HG03571 (cell line): Measurements from ENCODE around the gene FOXL2.
"Not testable (repeated sequence)": the region's sequence is repeated elsewhere in the genome, so short reads cannot be mapped to it uniquely, and the experiment has no call there.

ENCODE experiments used
- ATAC-seq: cut with Tn5 transposase; IDR thresholded peaks from one replicate; pipeline ENCODE4 v1.9.1; 2021; ENCODE audit not compliant: unreplicated experiment

FOXL2 gene

DNA sequence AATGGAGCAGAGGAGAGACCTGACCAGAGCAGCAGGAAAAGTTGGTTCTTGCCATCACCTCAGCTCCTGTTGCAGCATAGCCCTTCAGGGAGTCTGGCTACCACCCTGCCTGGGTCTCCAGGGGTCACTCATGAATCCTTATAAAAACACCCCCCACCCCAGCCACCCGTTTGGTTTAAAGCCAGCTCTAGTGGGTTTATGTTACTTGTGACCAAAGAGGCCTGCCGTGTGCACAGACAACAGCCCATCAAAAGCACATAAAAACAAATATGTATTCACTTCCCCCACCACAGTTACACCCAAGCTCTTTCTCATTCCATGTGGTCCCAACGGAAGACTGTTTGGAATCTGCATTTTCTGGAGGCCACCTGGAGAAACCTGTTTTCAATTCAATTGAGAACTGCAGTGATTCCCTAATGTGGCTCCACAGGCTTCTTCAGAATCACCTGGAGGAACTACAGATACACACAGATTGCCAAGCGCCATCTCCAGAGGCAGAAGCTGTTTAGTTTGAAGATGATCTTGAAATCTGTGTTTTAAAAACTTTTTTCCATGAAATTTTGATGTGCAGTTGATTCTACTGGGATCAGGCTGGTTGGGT is 13.8 kb downstream of the FOXL2 start:
- no peak for ATAC-seq

DNA sequence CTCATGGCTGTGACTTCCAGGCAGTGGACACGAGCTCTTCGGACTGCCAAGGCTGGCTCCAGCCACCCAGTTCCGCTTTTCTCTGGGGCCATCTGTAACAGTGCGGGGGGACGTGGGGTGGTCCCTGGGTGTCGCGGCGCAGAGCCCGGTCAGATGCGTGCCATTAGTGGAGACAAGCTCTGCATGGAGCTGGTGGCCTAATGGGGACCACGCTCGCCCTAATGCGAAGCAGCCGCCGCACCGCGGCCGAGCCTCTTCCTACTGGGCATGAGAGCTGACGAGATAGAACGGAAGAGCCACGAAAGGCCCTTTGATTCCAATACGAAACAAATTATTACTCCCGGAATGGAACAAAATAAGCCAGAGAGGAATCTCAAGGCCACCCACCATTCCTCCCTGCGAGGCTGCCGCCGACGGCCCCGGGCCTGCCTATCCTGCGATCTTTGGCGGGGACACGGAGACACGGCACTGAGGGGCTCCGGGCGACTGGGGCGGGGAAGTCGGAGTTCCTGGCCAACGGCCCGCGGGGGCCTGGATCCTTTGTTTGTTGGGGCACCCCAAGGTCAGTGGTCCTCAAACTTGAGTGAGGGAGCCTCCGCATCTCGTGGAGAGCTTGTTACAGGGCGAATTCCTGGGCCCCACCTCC is 18.1 kb downstream of the FOXL2 start:
- ATAC-seq: no peak

DNA sequence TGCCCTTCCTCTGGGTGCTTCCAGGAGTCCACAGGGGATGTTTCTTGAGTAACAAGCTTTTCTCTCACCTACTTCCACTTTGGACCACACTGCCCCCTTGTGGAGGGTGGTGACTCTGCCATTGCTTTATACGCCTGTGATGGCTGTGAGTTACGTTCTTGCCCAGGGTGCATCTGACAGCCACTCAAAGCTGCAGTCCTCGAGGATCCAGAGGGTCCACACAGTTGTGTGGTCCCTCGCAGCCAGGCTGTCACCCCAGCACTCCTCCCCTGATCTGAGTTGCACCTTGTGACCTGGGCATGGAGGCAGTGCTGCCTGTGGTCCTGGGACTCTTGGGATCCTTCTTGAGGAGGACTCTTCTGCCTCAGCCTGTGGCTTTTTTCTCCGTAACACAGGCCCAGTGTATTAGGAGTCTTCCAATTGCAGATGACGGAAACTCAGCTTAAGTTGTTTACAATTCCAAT is 23.4 kb downstream of the FOXL2 start:
- peak; percentile 75 for ATAC-seq

DNA sequence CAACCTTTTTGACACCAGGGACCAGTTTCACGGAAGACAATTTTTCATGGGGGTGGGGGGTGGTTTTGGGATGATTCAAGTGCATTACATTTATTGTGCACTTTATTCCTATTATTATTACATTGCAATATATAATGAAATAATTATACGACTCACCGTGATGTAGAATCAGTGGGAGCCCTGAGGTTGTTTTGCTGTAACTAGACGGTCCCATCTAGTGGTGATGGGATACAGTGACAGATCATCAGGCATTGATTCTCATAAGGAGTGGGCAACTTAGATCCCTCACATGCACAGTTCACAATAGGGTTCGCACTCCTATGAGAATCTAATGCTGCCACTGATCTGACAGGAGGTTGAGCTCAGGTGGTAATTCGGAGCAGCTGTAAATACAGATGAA is 24.5 kb downstream of the FOXL2 start:
- not testable (repeated sequence) for ATAC-seq

DNA sequence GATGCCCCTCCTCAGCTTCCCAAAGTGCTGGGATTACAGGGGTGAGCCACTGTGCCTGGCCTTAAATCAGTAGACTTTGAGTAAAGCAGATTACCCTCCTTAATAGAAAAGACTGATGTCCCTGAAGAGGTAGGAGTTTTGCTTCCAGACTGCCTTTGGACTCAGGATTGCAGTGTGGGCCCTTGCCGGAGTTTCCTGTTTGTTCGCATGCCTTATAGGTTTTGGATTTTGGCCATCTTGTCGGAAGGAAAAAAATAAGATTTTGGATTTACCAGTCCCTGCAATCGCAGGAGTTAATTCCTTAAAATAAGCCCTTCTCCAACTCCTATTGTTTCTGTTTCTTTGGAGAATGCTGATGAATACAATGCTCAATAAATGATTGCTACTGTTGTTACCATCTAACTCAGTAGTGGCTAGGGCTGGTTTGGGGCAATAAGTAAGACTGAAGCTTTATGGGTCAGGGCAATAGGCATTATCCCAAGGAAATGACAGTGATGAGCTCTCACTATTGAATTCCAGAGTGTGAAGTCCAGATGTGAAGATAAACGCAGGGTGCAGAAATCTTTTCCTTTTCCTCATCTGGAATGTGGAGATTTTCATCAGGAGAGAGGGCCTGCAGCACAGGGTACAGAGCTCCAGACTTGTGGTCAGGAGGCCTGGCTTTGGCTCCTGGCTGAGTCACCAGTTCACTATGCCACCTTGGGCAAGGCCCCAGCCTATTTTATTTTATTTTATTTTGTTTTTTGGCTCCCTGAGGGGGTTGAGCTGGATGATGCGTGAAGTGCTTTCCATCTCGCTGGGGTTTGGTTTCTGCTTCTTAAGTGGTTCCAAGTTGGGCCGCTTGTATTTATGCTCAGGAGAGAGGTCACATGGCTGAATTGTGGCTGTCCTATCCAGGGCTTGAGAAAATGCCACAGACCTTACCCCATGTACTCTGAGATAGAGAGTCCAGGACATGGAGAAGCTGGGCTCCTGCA is 25.3 kb downstream of the FOXL2 start:
- no peak for ATAC-seq

DNA sequence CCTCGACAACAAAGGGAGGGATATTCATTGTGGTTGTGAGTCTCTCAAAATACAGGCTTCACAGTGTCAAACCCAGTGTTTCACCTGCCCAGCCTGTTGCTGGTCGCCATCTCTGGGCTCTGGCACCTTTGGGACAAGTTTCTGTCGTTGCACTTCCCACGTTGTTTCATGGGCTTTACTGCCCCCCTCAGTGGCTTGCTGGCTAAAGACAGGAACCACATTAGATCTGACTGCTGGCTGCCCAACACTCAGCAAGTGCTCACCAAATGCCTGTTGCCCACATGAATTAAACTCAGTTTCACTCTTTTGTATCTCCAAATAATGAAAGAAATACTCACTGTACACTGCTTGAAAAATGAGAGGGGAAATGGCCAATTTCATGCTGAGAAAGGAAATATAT is 27.6 kb downstream of the FOXL2 start:
- ATAC-seq: no peak

DNA sequence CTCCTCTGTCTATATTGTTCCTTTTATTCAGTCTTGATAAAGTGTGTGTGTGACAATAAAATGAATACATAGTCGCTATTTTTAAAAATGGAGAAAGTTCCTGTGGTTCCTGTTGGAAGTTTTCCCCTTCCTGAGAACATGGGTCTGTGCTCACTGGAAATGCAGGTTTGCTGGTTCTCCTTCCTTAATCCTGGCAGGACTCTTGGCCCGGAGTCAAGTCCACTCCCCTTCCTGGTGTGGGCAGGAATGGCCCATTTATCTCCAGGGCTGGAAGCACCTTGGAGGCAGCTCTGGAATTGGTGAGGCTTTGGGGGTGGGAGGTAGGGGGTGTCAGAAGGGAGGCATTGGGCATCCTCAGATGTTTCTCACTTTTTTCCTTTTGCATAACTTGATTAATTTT is 30.1 kb downstream of the FOXL2 start:
- ATAC-seq: no peak

DNA sequence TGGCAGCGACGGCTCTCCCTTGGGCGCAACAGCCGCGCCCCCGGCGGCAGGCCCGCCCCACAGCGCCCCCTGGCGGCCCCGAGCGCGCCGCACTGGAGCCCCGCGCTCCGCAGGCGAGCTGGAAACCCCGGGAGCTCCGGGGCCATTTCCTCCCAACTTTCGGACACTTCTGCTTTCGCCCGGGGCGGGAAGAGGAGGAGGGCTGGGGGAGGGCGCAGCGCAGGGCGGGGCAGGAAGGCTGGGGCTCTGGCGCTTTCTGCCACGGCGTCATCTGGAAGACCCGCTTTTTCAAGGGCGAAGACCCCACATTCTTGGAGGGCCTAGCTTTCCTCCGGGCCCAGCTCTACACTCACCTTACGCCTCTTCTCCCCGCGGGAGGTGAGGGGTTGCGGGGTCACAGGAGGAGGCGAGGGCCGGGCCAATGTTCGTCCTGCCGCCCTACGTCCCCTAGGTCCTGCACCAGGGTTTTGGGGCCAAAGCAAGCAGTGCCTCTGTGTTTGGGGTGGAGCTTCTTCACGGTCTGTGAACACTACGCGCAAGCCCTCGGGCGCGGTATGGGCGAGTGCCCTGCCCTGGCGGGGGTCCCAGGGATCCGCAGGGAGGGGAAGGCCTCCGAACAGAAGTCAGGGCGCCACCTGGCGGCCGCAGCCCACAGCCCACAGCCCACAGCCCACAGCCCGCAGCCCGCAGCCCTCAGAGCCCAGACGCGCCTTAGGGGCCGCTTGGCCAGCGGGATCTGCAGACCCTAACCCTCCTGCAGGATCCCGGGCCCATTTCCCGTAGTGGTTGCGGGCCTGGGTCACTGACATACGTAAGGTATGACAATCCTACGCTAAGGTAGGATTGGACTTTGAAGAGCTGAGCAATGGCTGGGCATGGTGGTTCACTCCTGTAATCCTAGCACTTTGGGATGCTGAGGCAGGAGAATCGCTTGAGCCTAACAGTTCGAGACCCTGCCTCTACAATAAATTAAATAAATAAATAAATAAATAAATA is 31.1 kb downstream of the FOXL2 start:
- peak; percentile 77 for ATAC-seq

DNA sequence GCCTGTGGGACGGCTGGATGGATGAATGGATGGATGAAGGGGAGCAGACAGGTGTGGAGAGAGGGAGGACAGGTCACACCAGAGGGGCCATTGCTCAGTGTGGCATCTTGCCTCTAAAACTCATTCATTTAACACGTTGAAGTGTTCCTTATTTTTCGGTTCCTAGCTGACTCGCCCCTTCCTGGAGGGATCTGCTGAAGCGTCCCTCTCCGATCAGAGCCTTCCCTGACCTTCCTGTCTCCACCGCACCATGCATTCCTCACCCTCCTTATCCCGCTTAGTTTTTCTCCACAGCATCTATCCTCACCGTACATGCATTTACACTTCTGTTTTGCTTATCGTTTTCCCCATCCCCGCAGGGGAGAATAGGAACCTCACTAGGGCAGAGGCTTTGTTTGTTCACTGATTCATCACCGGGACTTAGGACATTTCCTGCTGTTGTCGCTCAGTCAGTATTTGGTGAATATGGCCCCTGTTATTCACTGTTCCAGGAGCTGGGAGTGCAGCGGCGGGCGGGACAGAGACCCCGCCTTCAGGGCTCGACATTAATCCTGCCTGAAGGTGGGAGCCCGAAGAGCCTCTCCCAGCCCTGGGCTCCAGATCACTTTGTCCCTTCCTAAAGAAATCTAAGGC is 32.0 kb downstream of the FOXL2 start:
- peak; percentile 18 for ATAC-seq

DNA sequence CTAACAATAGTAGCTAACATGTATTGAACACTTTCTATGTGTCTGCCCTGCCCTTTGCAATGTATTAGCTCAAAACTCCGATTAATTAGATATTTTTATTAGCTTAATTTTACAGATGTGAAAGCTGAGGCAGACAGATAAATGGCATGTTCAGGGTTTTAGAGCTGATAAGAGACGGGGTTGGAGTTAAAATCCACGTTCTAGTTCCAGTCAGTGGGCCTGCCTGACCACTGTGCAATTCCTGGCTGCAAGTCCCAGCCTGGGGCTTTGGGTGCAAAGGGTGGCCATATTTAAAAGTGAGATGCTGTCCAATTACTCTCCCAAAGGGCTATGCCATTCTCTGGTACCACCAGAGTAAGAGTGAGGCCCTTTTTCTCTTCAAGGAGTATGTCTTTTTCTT is 33.2 kb downstream of the FOXL2 start:
- no peak for ATAC-seq

DNA sequence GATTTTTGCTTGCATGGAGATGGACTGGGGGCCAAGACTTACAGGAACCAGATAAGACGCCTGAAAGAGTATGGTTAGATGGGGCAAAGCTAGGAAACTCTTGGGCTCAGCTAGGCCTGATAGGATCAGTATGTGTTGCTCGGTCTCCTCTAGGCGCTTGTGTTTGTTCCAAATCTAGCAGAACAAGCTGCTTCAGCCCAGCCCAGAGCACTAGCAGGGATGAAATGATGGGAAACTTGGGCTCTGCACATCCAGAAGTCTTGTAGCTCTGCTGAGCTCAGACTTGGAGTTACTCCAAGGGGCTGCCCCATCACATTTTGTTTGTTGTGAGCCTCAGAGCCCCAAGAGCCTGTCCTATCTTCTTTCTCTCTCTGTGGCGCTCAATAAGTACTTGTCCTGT is 34.7 kb downstream of the FOXL2 start:
- ATAC-seq: no peak

DNA sequence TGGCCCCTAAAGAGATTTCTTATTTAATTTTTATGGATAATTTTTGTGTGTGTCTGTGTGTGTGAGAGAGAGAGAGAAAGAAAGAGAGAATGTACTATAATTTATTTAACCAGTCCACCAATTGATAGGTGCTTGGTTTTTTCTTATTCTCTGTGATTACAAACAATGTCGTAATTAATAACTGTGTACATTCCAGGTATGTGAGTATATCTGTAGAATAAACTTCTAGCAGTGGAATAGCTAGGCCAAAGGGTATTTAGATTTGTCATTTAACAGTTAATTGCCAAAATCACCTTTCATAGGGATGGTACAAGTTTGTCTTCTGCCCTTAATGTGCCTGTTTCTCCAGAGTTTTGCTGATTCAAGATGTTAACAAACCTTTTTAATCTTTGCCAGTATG is 35.3 kb downstream of the FOXL2 start:
- no peak for ATAC-seq

DNA sequence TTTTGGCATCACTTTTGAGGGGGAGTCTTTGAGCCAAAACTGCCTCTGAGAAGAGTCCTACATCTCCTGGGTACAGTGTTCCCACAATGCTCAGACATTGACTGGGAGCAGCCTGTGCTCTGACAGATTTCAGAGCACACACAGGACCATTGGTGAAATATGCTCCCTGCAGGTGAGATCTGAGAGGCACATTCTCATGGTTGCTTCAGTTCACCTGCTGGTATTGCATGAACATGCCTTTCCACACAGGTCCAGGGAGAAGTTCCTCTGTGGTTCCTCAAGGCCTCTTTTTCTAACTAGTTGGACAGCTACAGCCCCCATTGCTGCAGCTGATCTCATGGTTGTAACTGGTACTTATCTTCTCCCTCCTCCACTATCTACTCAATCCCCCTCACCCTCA is 37.0 kb downstream of the FOXL2 start:
- no peak for ATAC-seq

DNA sequence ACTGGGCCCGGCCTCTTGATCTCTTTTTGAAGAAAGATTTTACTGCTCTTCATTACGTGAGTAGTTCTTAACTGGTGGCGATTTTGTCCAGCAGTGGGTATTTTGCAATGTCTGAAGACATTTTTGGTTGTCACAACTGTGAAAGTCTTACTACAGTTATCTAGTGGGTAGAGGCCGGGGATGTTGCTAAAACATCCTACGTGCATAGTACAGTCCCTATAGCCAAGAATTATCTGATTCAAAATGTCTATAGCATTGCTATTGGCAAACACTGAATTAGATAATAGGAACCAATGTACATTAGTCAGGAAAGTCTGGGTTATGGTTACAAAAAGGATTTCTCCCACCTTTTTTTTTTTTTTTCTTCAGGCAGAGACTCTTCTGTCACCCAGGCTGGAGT is 38.1 kb downstream of the FOXL2 start:
- no peak for ATAC-seq

DNA sequence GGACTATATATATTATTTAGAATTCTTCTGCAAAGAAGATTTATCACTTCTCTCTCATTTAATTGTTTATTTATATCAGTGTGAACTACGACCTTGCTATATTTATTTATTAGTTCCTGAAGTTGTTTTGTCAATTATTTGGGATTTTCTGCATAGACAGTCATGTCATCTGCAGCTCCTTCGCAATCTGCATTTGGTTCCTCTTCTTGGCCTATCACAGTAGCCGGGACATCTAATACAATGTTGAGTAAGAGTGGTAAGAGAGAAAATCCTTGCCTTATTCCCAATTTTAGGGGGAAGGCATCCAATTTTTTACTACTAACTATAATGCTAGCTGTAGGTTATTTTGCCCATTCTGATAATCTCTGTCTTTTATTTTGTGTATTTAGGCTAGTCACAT is 39.4 kb downstream of the FOXL2 start:
- no peak for ATAC-seq

DNA sequence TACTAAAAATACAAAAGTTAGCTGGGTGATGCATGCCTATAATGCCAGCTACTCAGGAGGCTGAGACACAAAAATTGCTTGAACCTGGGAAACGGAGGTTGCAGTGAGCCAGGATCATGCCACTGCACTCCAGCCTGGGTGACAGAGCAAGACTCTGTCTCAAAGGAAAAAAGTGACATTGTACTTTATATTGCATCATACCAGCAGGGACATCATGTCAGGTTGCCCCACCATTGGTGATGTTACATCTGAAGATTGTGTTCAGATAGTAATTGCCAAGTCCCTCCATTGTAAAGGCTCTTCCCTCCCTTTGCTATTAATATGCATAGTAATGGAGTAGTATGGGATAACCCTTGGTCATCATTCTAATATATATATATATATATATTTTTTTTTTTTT is 44.8 kb downstream of the FOXL2 start:
- ATAC-seq: no peak

DNA sequence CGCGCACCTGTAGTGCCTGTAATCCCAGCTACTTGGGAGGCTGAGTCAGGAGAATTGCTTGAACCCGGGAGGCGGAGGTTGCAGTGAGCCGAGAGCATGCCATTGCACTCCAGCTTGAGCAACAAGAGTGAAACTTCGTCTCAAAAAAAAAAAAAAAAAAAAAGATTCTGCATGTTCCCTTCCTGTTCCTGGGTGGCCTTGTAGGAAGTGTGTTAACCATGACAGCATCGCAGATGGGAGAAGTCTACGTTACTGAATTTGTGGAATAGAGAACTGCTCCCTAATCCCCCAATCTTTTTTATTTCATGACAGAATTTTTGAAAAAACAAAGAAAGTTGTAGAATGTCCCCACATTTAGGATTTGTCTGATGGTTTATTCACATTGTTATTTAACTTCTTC is 45.4 kb downstream of the FOXL2 start:
- no peak for ATAC-seq

DNA sequence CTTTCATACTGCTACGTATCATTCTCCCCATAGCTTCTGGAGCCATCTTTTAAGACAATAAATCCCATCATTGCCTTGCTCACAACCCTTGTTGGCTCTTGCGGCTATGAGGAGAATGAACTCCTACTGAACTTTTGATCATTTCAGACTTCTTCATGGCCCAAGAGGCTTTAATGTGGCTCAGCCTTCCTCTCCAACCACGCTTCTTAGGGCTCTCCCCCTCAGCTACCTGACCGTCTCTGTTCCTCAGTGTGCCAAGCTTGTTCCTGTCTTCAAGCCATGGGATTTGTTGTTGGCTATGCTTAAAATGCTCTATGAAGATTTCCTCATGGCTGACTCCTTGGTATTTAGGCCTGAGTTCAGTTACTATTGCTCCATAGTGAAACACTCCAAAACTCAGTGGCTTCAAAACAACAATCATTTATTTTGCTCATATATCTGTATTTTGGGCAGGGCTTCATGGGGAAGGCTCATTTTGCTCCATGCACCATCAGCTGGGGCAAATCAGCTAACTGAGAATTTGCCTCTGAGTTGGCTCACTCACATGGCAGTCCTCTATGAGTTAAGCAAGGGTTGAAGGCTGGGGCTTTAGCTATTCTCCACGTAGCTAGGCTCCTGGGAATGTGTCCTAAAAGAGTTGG is 47.5 kb downstream of the FOXL2 start:
- no peak for ATAC-seq

DNA sequence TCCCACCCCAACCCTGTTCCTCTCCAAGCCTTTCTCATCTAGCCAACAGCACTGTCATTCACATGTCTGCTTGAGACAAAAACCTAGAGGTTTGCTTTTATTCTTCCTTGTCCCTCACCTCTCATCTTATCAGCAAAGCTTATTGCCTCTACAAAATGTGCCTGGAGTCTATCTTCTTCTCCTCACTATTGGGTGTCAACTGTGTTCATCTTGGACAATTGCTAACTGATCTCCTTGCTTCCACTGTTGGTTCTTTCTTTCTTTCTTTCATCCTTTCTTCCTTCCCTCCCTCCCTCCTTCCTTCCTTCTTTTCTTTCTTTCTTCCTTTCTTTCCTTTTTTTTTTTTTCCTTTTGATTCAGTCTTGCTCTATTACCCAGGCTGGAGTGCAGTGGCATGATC is 48.2 kb downstream of the FOXL2 start:
- no peak for ATAC-seq

DNA sequence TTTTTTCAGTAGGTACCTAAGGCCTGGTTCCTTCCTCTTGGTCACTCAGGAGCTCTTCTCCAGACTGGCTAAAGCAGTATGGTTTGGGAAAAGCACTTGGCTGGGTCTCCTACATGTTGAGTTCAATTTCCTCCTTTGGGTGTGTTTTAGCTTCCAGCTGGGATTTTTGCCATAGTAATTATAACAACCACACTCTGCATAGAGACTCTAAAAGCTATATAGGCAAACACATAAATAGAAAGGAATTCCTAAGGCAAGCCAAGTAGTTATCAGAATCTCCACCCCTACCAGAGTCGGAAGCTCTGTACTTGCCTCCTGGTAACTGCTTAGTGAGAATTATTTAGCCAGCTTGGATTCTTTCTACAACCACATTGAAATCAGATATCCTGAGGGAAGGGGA is 48.6 kb downstream of the FOXL2 start:
- no peak for ATAC-seq
